WERI-Rb-1 (cell line): ENCODE measurements around the gene TBX20.
A peak's percentile ranks its signal among the peaks of the same experiment; 100 is the strongest.

Experiments
- DNase-seq: peaks from one replicate; pipeline ENCODE4 v3.0.0-alpha.2; 2020
- H3K27ac ChIP-seq: fragments of 250-450 bp; sonication (Bioruptor Pico); 2 replicates; pipeline ENCODE4 v1.5.1; 2020; ENCODE audit warnings: mild to moderate bottlenecking, moderate library complexity
- H3K27me3 ChIP-seq: fragments of 250-450 bp; sonication (Bioruptor Pico); 2 replicates; pipeline ENCODE4 v1.5.1; 2021; ENCODE audit warnings: mild to moderate bottlenecking, low read depth, moderate library complexity; ENCODE audit not compliant: insufficient read depth, severe bottlenecking
- H3K36me3 ChIP-seq: fragments of 250-450 bp; sonication (Bioruptor Pico); 2 replicates; pipeline ENCODE4 v1.5.1; 2020; ENCODE audit warnings: mild to moderate bottlenecking, moderate library complexity
- H3K4me3 ChIP-seq: 2 replicates; pipeline ENCODE4 v1.5.1; 2011; ENCODE audit warnings: low read depth, mild to moderate bottlenecking, control low read depth, low read length
- H3K9me3 ChIP-seq: fragments of 250-450 bp; sonication (Bioruptor Pico); 2 replicates; pipeline ENCODE4 v1.5.1; 2021; ENCODE audit warnings: mild to moderate bottlenecking, moderate library complexity; ENCODE audit not compliant: severe bottlenecking
- TF ChIP-seq, protein P1 (sequence below): IDR thresholded peaks from 2 replicates; pipeline ENCODE4 v1.5.1; 2011; ENCODE audit warnings: low read depth, mild to moderate bottlenecking, control low read depth, inconsistent platforms, low read length

TBX20 gene, protein sequence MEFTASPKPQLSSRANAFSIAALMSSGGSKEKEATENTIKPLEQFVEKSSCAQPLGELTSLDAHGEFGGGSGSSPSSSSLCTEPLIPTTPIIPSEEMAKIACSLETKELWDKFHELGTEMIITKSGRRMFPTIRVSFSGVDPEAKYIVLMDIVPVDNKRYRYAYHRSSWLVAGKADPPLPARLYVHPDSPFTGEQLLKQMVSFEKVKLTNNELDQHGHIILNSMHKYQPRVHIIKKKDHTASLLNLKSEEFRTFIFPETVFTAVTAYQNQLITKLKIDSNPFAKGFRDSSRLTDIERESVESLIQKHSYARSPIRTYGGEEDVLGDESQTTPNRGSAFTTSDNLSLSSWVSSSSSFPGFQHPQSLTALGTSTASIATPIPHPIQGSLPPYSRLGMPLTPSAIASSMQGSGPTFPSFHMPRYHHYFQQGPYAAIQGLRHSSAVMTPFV

DNA sequence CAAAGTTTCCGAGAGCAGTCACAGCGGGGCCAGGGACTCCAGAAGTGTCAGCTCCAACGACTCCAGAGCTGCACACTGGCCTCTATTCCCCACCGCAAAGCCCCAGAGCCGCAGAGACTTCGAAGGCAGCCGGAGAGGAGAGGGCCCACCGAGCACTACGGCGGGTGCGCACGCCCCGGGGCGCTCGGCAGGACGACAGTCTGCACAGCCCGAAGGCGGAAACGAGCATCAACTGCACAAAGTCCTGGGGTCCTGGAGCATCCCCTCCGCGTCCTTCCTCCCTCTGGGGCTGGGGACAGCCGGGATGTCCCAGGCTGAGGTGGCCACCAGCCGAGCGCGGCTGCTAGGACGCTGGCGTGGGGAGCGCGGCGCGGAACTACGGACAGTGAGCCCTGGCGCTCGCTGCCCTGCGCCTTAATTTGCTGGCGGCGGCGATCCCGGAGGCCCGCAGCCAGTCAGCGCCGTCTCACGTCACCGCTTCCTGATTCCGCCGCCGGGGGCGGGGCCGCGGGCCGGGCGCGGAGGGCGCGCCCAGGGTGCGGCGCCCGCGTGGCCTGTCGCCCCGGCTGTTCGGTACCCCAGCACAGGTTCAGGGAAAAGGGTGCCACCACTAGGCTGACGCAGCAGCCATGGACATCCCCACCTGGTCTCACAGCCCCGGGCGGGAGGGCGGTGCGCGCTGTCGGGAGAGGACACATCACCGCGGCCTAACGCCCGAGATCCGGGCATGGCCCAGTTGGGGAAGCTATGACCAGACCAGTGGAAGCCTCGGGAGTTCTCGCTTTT lies at the start of gene TBX20:
Gene TBX20 (minus strand): TSS at position 391 of the 786 bp plus-strand sequence. CDS start 480 bp downstream, outside the sequence.
- Histone ChIP-seq H3K27me3 (no peaks in the 10 kb centered on the region), H3K4me3 (peak within 1 kb of the TSS; percentile 84), H3K27ac (peak within 1 kb of the TSS; percentile 57), H3K36me3 (no peaks in the 10 kb centered on the region; the same call in 1 of the 2 replicates), H3K9me3 (peaks cover 4% of the 10 kb centered on the region)
- peak; percentile 68 for DNase-seq
- TF ChIP-seq, protein P1, sequence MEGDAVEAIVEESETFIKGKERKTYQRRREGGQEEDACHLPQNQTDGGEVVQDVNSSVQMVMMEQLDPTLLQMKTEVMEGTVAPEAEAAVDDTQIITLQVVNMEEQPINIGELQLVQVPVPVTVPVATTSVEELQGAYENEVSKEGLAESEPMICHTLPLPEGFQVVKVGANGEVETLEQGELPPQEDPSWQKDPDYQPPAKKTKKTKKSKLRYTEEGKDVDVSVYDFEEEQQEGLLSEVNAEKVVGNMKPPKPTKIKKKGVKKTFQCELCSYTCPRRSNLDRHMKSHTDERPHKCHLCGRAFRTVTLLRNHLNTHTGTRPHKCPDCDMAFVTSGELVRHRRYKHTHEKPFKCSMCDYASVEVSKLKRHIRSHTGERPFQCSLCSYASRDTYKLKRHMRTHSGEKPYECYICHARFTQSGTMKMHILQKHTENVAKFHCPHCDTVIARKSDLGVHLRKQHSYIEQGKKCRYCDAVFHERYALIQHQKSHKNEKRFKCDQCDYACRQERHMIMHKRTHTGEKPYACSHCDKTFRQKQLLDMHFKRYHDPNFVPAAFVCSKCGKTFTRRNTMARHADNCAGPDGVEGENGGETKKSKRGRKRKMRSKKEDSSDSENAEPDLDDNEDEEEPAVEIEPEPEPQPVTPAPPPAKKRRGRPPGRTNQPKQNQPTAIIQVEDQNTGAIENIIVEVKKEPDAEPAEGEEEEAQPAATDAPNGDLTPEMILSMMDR = no peak

DNA sequence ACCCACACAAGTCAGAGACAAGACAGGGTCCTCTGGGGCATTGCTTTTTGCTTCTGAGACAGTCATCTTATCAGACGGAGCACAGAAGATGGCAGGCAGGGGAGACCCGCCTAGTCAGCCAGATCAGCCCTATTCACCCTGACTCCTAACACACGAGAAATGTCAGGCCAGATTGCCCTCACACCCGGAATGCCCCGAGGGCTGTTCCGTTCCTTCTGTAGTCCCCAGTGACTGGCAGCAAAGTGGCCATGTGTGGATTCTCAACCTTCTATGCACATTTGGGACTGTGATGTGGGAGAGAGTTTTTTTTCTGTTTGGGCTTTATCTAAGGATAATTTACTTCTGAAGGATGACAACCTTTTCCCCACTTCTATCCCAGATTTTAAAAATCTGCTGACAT lies 35.5 kb upstream of the TBX20 start:
- no peaks in the 10 kb centered on the region for H3K27me3 ChIP-seq
- H3K4me3 ChIP-seq = no peak overlapping the region
- no peak for DNase-seq
- no peaks in the 10 kb centered on the region for H3K36me3 ChIP-seq
- no peak overlapping the region for H3K27ac ChIP-seq
- H3K9me3 ChIP-seq = no peaks in the 10 kb centered on the region
- TF ChIP-seq, protein P1 = no peak

DNA sequence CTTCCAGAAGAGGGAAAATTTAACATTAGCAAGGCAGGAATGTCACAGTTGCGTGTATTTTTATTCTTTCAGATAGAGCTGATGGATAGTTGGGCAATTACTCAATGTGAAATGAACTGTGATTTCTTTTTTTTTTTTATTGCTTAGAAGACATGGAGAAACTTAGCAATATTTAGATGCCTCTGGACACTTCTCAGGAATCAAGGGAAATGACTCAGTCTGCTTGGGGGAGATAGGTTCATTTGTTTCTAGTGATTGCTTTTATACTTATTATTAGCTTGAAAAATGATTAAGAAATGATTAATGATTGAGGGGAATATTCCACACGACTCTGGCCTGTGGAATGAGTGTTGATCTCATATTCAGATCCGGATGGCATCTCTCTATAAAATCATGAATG lies 33.1 kb upstream of the TBX20 start:
- Histone ChIP-seq H3K27ac (no peak overlapping the region), H3K9me3 (no peaks in the 10 kb centered on the region), H3K27me3 (no peaks in the 10 kb centered on the region), H3K4me3 (no peak overlapping the region), H3K36me3 (no peaks in the 10 kb centered on the region)
- DNase-seq = no peak
- TF ChIP-seq, protein P1 = no peak

DNA sequence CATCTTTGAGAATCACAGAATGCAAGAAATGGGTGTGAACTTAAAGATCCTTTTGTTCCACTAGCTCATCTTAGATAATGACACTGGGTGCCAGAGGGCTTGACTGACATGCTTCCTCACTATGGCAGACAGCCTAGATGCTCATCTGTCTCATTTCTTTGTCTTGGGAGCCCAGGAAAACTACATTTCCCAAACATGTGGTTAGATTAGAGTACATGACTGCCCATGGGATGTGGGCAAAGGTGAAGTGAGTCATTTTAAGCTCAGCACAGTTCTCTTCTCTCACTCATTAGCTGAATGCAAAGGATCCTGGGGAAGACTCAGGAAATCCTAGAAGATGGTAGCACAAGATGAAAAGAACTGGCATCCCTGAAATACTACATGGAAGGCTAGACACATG lies 32.5 kb upstream of the TBX20 start:
- H3K9me3 ChIP-seq = no peaks in the 10 kb centered on the region
- H3K36me3 ChIP-seq = no peaks in the 10 kb centered on the region
- H3K27me3 ChIP-seq = no peaks in the 10 kb centered on the region
- no peak overlapping the region for H3K27ac ChIP-seq
- H3K4me3 ChIP-seq = no peak overlapping the region
- DNase-seq = no peak
- TF ChIP-seq, protein P1 = no peak

DNA sequence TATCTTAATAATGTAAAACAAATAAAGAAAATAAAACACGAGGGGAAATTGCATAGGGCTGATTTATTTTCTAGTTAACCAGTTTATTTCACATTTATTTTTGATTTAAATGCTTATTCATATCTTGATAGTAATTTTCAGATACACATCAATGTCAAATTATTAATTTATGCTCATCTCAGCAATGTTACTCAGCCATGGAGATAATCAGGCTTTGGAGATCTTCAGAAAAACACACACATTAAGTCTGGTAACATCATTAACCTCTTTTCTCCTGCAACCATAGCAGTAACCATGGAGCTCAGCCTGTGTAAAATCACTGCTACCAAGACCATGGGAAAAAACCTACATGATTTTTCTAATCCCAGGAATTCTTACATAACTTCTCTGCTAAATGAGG lies 31.9 kb upstream of the TBX20 start:
- Histone ChIP-seq H3K4me3 (no peak overlapping the region), H3K27ac (no peak overlapping the region), H3K27me3 (no peaks in the 10 kb centered on the region), H3K9me3 (no peaks in the 10 kb centered on the region), H3K36me3 (no peaks in the 10 kb centered on the region)
- DNase-seq = no peak
- TF ChIP-seq, protein P1 = no peak
